H9 (cell line): ENCODE results near the gene RGS16. TPM values are rescaled to one million over a fixed set of nuclear protein-coding genes. Genes with fewer than 3 reads are reported as not detected.

ENCODE experiments used
- DNase-seq: peaks from one replicate; pipeline ENCODE4 v3.0.0-alpha.2; 2017
- H2AFZ ChIP-seq: one replicate; pipeline ENCODE4 v1.6.1; 2013; ENCODE audit warnings: mild to moderate bottlenecking, low read length, control low read depth, moderate library complexity
- H2AK5ac ChIP-seq: 2 replicates; pipeline ENCODE4 v1.6.1; 2013; ENCODE audit warnings: low read length, control low read depth, mixed read lengths; ENCODE audit not compliant: insufficient read length
- H2BK120ac ChIP-seq: one replicate; pipeline ENCODE4 v1.6.1; 2013; ENCODE audit warnings: low read depth, mild to moderate bottlenecking, low read length, control low read depth, inconsistent platforms; ENCODE audit not compliant: poor library complexity, severe bottlenecking
- H2BK12ac ChIP-seq: 2 replicates; pipeline ENCODE4 v1.6.1; 2013; ENCODE audit warnings: low read length, control low read depth, mixed read lengths, low read depth; ENCODE audit not compliant: insufficient read length
- H2BK15ac ChIP-seq: 2 replicates; pipeline ENCODE4 v1.6.1; 2013; ENCODE audit warnings: low read depth, low read length, control low read depth
- H2BK20ac ChIP-seq: one replicate; pipeline ENCODE4 v1.6.1; 2013; ENCODE audit warnings: low read depth, mild to moderate bottlenecking, low read length, control low read depth, inconsistent platforms; ENCODE audit not compliant: poor library complexity, severe bottlenecking
- H2BK5ac ChIP-seq: 2 replicates; pipeline ENCODE4 v1.6.1; 2013; ENCODE audit warnings: low read length, control low read depth, mixed read lengths; ENCODE audit not compliant: insufficient read length
- H3K14ac ChIP-seq: 2 replicates; pipeline ENCODE4 v1.6.1; 2013; ENCODE audit warnings: low read length, control low read depth; ENCODE audit not compliant: insufficient read depth
- H3K18ac ChIP-seq: 2 replicates; pipeline ENCODE4 v1.6.1; 2013; ENCODE audit warnings: low read depth, mild to moderate bottlenecking, mixed read lengths, low read length, control low read depth; ENCODE audit not compliant: insufficient read length
- H3K23ac ChIP-seq: 2 replicates; pipeline ENCODE4 v1.6.1; 2013; ENCODE audit warnings: low read length, control low read depth, mixed read lengths, low read depth; ENCODE audit not compliant: insufficient read length
- H3K23me2 ChIP-seq: 2 replicates; pipeline ENCODE4 v1.6.1; 2013; ENCODE audit warnings: low read depth, mild to moderate bottlenecking, mixed read lengths, low read length, control low read depth; ENCODE audit not compliant: insufficient read length, poor library complexity, severe bottlenecking
- H3K27ac ChIP-seq: 2 replicates; pipeline ENCODE4 v1.5.1; 2013; ENCODE audit warnings: low read length, control low read depth, mixed read lengths, low read depth; ENCODE audit not compliant: insufficient read length
- H3K27me3 ChIP-seq: 2 replicates; pipeline ENCODE4 v1.6.1; 2013; ENCODE audit warnings: low read length, control low read depth, inconsistent platforms; ENCODE audit not compliant: insufficient read depth
- H3K4ac ChIP-seq: 2 replicates; pipeline ENCODE4 v1.6.1; 2013; ENCODE audit warnings: low read depth, mild to moderate bottlenecking, control low read depth, inconsistent platforms, low read length, moderate library complexity
- H3K4me1 ChIP-seq: 2 replicates; pipeline ENCODE4 v1.6.1; 2013; ENCODE audit warnings: low read length, control low read depth, inconsistent platforms; ENCODE audit not compliant: insufficient read depth
- H3K4me2 ChIP-seq: 2 replicates; pipeline ENCODE4 v1.6.1; 2013; ENCODE audit warnings: low read length, control low read depth, mixed read lengths; ENCODE audit not compliant: insufficient read length, insufficient read depth
- H3K56ac ChIP-seq: 2 replicates; pipeline ENCODE4 v1.6.1; 2013; ENCODE audit warnings: low read depth, mild to moderate bottlenecking, mixed read lengths, low read length, control low read depth; ENCODE audit not compliant: insufficient read length
- H3K79me1 ChIP-seq: 2 replicates; pipeline ENCODE4 v1.6.1; 2013; ENCODE audit warnings: low read depth, mild to moderate bottlenecking, moderate library complexity, low read length, control low read depth, inconsistent platforms; ENCODE audit not compliant: insufficient read depth, poor library complexity, severe bottlenecking
- H3K79me2 ChIP-seq: 2 replicates; pipeline ENCODE4 v1.6.1; 2013; ENCODE audit warnings: low read length, control low read depth, inconsistent platforms; ENCODE audit not compliant: insufficient read depth
- H3K9ac ChIP-seq: 2 replicates; pipeline ENCODE4 v1.6.1; 2013; ENCODE audit warnings: low read length, control low read depth, mixed read lengths; ENCODE audit not compliant: insufficient read length; ENCODE audit errors: extremely low read depth
- H3K9me3 ChIP-seq: one replicate; pipeline ENCODE4 v1.6.1; 2013; ENCODE audit warnings: low read depth, low read length, inconsistent platforms; ENCODE audit not compliant: control insufficient read depth
- H3T11ph ChIP-seq: one replicate; pipeline ENCODE4 v1.6.1; 2013; ENCODE audit warnings: mild to moderate bottlenecking, low read length, control low read depth, inconsistent platforms
- H4K20me1 ChIP-seq: one replicate; pipeline ENCODE4 v1.6.1; 2013; ENCODE audit not compliant: control insufficient read depth, insufficient read length, insufficient read depth
- H4K5ac ChIP-seq: 2 replicates; pipeline ENCODE4 v1.6.1; 2013; ENCODE audit warnings: low read depth, mild to moderate bottlenecking, mixed read lengths, low read length, control low read depth; ENCODE audit not compliant: insufficient read length
- H4K8ac ChIP-seq: replicated peaks from 2 replicates; pipeline ENCODE4 v1.6.1; 2013; ENCODE audit warnings: low read length, control low read depth, mixed read lengths, low read depth; ENCODE audit not compliant: insufficient read length
- H4K91ac ChIP-seq: 2 replicates; pipeline ENCODE4 v1.6.1; 2013; ENCODE audit warnings: low read depth, mild to moderate bottlenecking, moderate library complexity, mixed read lengths, low read length, control low read depth; ENCODE audit not compliant: insufficient read length
- H3K27ac Mint-ChIP-seq, 3 experiments: 2 replicates in 2 of 3; 3 replicates in 1 of 3; pipeline ENCODE4 v1.8.0; 2020 to 2021; ENCODE audit warnings: mixed read lengths in 3 of 3, mild to moderate bottlenecking in 1 of 3, moderate library complexity in 1 of 3
- H3K27me3 Mint-ChIP-seq: 2 replicates; pipeline ENCODE4 v1.8.0; 2021; ENCODE audit warnings: low read depth, mild to moderate bottlenecking, moderate library complexity, mixed read lengths
- H3K36me3 Mint-ChIP-seq, 3 experiments: 2 replicates in 2 of 3; 3 replicates in 1 of 3; pipeline ENCODE4 v1.8.0; 2020 to 2021; ENCODE audit warnings: low read depth in 3 of 3, mixed read lengths in 3 of 3; ENCODE audit not compliant: insufficient read depth in 1 of 3
- H3K4me1 Mint-ChIP-seq, 2 experiments: 2 replicates each; pipeline ENCODE4 v1.8.0; 2020; ENCODE audit warnings: mixed read lengths in 2 of 2
- H3K4me3 Mint-ChIP-seq, 2 experiments: 2 replicates in 1 of 2; 3 replicates in 1 of 2; pipeline ENCODE4 v1.8.0; 2020 to 2021; ENCODE audit warnings: mild to moderate bottlenecking in 2 of 2, mixed read lengths in 2 of 2, moderate library complexity in 1 of 2
- H3K9me3 Mint-ChIP-seq, 2 experiments: 2 replicates in 1 of 2; 3 replicates in 1 of 2; pipeline ENCODE4 v1.8.0; 2020; ENCODE audit warnings: mild to moderate bottlenecking in 2 of 2, mixed read lengths in 2 of 2, moderate library complexity in 1 of 2
- CTCF ChIP-seq: fragments of 200-600 bp; sonication (generic); conservative IDR thresholded peaks from 3 replicates; pipeline ENCODE4 v1.8.0; 2021; ENCODE audit warnings: antibody characterized with exemption, mild to moderate bottlenecking
- WGBS: extraction: QIAGEN DNeasy Blood & Tissue Kit; methylation state at CpG from one replicate; pipeline ENCODE4 v1.1.7; 2013; ENCODE audit warnings: missing lambda C conversion rate, low lambda C conversion rate, mixed read lengths; ENCODE audit not compliant: insufficient read length; ENCODE audit errors: extremely low coverage; 5-methylcytosine and 5-hydroxymethylcytosine counted together
- total RNA-seq: library from RNA; stranded (reverse); gene quantifications from 2 replicates; pipeline ENCODE4 v1.2.1, GENCODE V29; 2021

The RGS16 gene
- total RNA-seq, 1 experiment from 2014 or later: 6.9 TPM

- Histone ChIP-seq H4K20me1 (no peaks in the 10 kb centered on the region), H3K23ac (no peak overlapping the region), H3K4ac (no peak overlapping the region), H4K5ac (no peak overlapping the region), H3K23me2 (no peaks in the 10 kb centered on the region), H3K4me1 (peaks cover 3% of the 10 kb centered on the region), H3K79me1 (no peaks in the 10 kb centered on the region), H2BK120ac (no peak overlapping the region), H2BK15ac (no peak overlapping the region), H2BK20ac (no peak overlapping the region), H4K91ac (no peak overlapping the region), H3K56ac (no peak overlapping the region), H3K27me3 (no peaks in the 10 kb centered on the region), H3K4me2 (no peak overlapping the region), H3K27ac (no peak overlapping the region), H2BK12ac (no peak overlapping the region), H3K9me3 (no peaks in the 10 kb centered on the region), H3K79me2 (no peaks in the 10 kb centered on the region), H2AK5ac (no peak overlapping the region), H2BK5ac (no peak overlapping the region), H3K9ac (no peak overlapping the region), H2AFZ (no peak overlapping the region), H3T11ph (no peak overlapping the region), H3K14ac (no peak overlapping the region), H4K8ac (no peak overlapping the region), H3K18ac (no peak overlapping the region)
- H3K36me3 Mint-ChIP-seq: peaks cover 0 to 4% (median 0%) of the 10 kb centered on the region in 3 experiments; a peak in 2 of 7 replicates
- TF ChIP-seq CTCF: no peak
- WGBS: no CpG with 5 or more reads among the region's 1 CpG
- peaks cover 32 to 33% of the 10 kb centered on the region in 2 experiments for H3K4me1 Mint-ChIP-seq
- no peaks in the 10 kb centered on the region; the same call in none of the 2 replicates for H3K27me3 Mint-ChIP-seq
- H3K9me3 Mint-ChIP-seq: peaks cover 2 to 4% of the 10 kb centered on the region in 2 experiments; a peak in 3 of 5 replicates
- DNase-seq: no peak
- H3K27ac Mint-ChIP-seq: no peak overlapping the region
- no peak overlapping the region for H3K4me3 Mint-ChIP-seq
Measured at GRCh38 chr1:182625719-182626504, 21.7 kb upstream of the RGS16 start.
